Panc1 (cell line): ENCODE results near the gene MAST4. TPM values are rescaled to one million over a fixed set of nuclear protein-coding genes. Genes with fewer than 3 reads are reported as not detected.

Experiments
- ATAC-seq: fragments of 200-7000 bp; cut with Tn5 transposase; 2 replicates; pipeline ENCODE4 v1.9.1; 2020; ENCODE audit warnings: mild to moderate bottlenecking, moderate library complexity
- BruUV-seq: library from RNA; stranded (reverse); fragments of 400-500 nt; replicated peaks from 2 replicates; lab custom pipeline; 2021; lab: Mats Ljungman, UMichigan
- CTCF ChIA-PET: fragments of 300-600 bp; sonication (Branson Sonifier 250); formaldehyde crosslinking; loops from one replicate; lab custom pipeline; 2022; ENCODE audit warnings: antibody characterized with exemption; lab: Charles Lee
- POLR2A ChIA-PET: fragments of 300-600 bp; sonication (Branson Sonifier 250); formaldehyde crosslinking; loops from one replicate; lab custom pipeline; 2022; ENCODE audit warnings: antibody characterized with exemption; lab: Charles Lee
- DNase-seq: peaks from one replicate; pipeline ENCODE4 v3.0.0-alpha.2; 2010; ENCODE audit warnings: low read depth, low spot score
- H3K27ac ChIP-seq: 2 replicates; pipeline ENCODE4 v1.5.1; 2011; ENCODE audit warnings: mild to moderate bottlenecking, low read length, inconsistent platforms
- H3K27me3 ChIP-seq: fragments of 200-500 bp; sonication (Bioruptor generic); 2 replicates; pipeline ENCODE4 v1.6.0; 2014; ENCODE audit warnings: low read length, inconsistent platforms; ENCODE audit not compliant: control insufficient read depth, insufficient read depth
- H3K36me3 ChIP-seq: fragments of 200-500 bp; sonication (Bioruptor generic); 2 replicates; pipeline ENCODE4 v1.5.1; 2014; ENCODE audit warnings: inconsistent platforms, mild to moderate bottlenecking, low read length, moderate library complexity; ENCODE audit not compliant: control insufficient read depth, insufficient read depth
- H3K4me1 ChIP-seq: 2 replicates; pipeline ENCODE4 v1.5.1; 2011; ENCODE audit warnings: inconsistent platforms, mild to moderate bottlenecking, low read length, moderate library complexity; ENCODE audit not compliant: control insufficient read depth, insufficient read depth
- H3K4me3 ChIP-seq, 2 experiments: 2 replicates each; pipeline ENCODE4 v1.5.1; 2011 to 2012; ENCODE audit warnings: low read depth in 2 of 2, low read length in 2 of 2, mild to moderate bottlenecking in 2 of 2, inconsistent platforms in 1 of 2, moderate library complexity in 1 of 2
- H3K9me3 ChIP-seq: fragments of 200-500 bp; sonication (Bioruptor generic); 2 replicates; pipeline ENCODE4 v1.5.1; 2014; ENCODE audit warnings: low read depth, mild to moderate bottlenecking, inconsistent platforms, low read length, moderate library complexity; ENCODE audit not compliant: control insufficient read depth, insufficient read depth
- CTCF ChIP-seq: fragments of 450-650 bp; IDR thresholded peaks from 2 replicates; pipeline ENCODE4 v1.5.1; 2017; ENCODE audit warnings: mild to moderate bottlenecking
- POLR2AphosphoS5 ChIP-seq: IDR thresholded peaks from 2 replicates; pipeline ENCODE4 v1.6.1; 2012; ENCODE audit warnings: mild to moderate bottlenecking, low read depth, low read length, moderate library complexity
- REST ChIP-seq, 2 experiments: IDR thresholded peaks; 2 replicates each; pipeline ENCODE4 v1.6.1; 2011 to 2012; ENCODE audit warnings: low read depth in 2 of 2, control low read depth in 1 of 2, low read length in 1 of 2, mild to moderate bottlenecking in 1 of 2, moderate library complexity in 1 of 2; ENCODE audit not compliant: insufficient read depth in 1 of 2
- SIN3A ChIP-seq: IDR thresholded peaks from 2 replicates; pipeline ENCODE4 v1.6.1; 2012; ENCODE audit warnings: low read depth, mild to moderate bottlenecking, low read length, moderate library complexity, borderline replicate concordance; ENCODE audit not compliant: insufficient read depth
- TCF7L2 ChIP-seq: IDR thresholded peaks from 2 replicates; pipeline ENCODE4 v1.6.1; 2011; ENCODE audit warnings: mild to moderate bottlenecking, low read depth, low read length, inconsistent platforms
- in situ Hi-C: cut with HindIII; loops from 2 replicates; pipeline ENCODE4 v1.10.0; 2016; ENCODE audit warnings: low sequenced_read_pairs, low pct_unique_long_range_greater_than_20kb
- intact Hi-C: fragments of 100-400 bp; cut with micrococcal nuclease; formaldehyde crosslinking; loops from one replicate; pipeline ENCODE4 v1.10.0; 2022; ENCODE audit not compliant: unreplicated experiment
- total RNA-seq: library from RNA; stranded (reverse); gene quantifications from one replicate; pipeline ENCODE4 v1.2.1, GENCODE V29; 2021; ENCODE audit not compliant: unreplicated experiment

MAST4 gene
- total RNA-seq, 1 experiment from 2014 or later, result 1.8 TPM

GRCh38 chr5:67094476-67095300, 498.5 kb downstream of the MAST4 start:
- H3K4me3 ChIP-seq, result no peak overlapping the region
- H3K9me3 ChIP-seq, result no peaks in the 10 kb centered on the region
- DNase-seq (no peak), ATAC-seq (no peak)
- intact Hi-C loops (no loop called here), in situ Hi-C loops (no loop called here)
- no peak overlapping the region for H3K27ac ChIP-seq
- H3K4me1 ChIP-seq, result no peaks in the 10 kb centered on the region
- H3K27me3 ChIP-seq, result no peaks in the 10 kb centered on the region; the same call in 1 of the 2 replicates
- TF ChIP-seq SIN3A (no peak), REST (IDR thresholded peaks at IDR 0.05; ENCODE audit: insufficient read depth in 1 of 2, low read depth in 2 of 2, low read length in 1 of 2) (no peak), TCF7L2 (no peak), CTCF (no peak), POLR2AphosphoS5 (no peak)
- POLR2A ChIA-PET, result no interaction called here
- no TSS peak for BruUV-seq
- H3K36me3 ChIP-seq, result no peaks in the 10 kb centered on the region
- CTCF ChIA-PET, result no interaction called here

- H3K4me1 ChIP-seq, result no peaks in the 10 kb centered on the region
- POLR2A ChIA-PET, result no interaction called here
- no peaks in the 10 kb centered on the region; the same call in 1 of the 2 replicates for H3K27me3 ChIP-seq
- CTCF ChIA-PET, result no interaction called here
- no TSS peak for BruUV-seq
- no peak overlapping the region for H3K4me3 ChIP-seq
- H3K36me3 ChIP-seq, result no peaks in the 10 kb centered on the region
- intact Hi-C loops (no loop called here), in situ Hi-C loops (no loop called here)
- DNase-seq, result no peak
- H3K9me3 ChIP-seq, result no peaks in the 10 kb centered on the region
- H3K27ac ChIP-seq, result no peak overlapping the region
- TF ChIP-seq TCF7L2, result no peak
- TF ChIP-seq SIN3A, result no peak
- no peak for TF ChIP-seq POLR2AphosphoS5
- no peak for TF ChIP-seq REST (IDR thresholded peaks at IDR 0.05; ENCODE audit: insufficient read depth in 1 of 2, low read depth in 2 of 2, low read length in 1 of 2)
- no peak for TF ChIP-seq CTCF
- no peak for ATAC-seq
Observed at GRCh38 chr5:67095346-67096171, 499.4 kb downstream of the MAST4 start.
